Pancreas (tissue), 10 donors: ENCODE measurements around the gene PSG6. TPM values are rescaled to one million over a fixed set of nuclear protein-coding genes. Genes with fewer than 3 reads are reported as not detected.
A peak's percentile ranks its signal among the peaks of the same experiment; 100 is the strongest.
"Not testable (repeated sequence)": the region's sequence is repeated elsewhere in the genome, so short reads cannot be mapped to it uniquely, and the experiment has no call there.

Experiments
- ATAC-seq, 4 donors: fragments of 200-7000 bp; cut with Tn5 transposase; one replicate each; pipeline versions ENCODE4 v1.8.0 to v1.9.1; 2020; ENCODE audit warnings: mild to moderate bottlenecking in 4 of 4, moderate library complexity in 4 of 4
- DNase-seq, 6 donors: peaks; one replicate each; pipeline ENCODE4 v3.0.0-alpha.2; 2020
- FAIRE-seq: peaks from 2 replicates; lab custom pipeline; 2012; peaks lifted over from hg19 to GRCh38; lab: Jason Lieb, UNC
- H3K27ac ChIP-seq, 4 donors: fragments of 200-600 bp; sonication (generic); 1 replicate in 3 of 4; 2 replicates in 1 of 4; pipeline versions ENCODE4 v1.5.0 to v1.8.0; 2020
- H3K27me3 ChIP-seq, 4 donors: fragments of 200-600 bp; one replicate each; pipeline ENCODE4 v1.8.0; 2021
- H3K36me3 ChIP-seq, 3 donors: fragments of 200-600 bp; sonication (generic) in 1 of 3; one replicate each; pipeline versions ENCODE4 v1.5.0 to v1.8.0; 2020 to 2021
- H3K4me1 ChIP-seq, 3 donors: fragments of 200-600 bp; one replicate each; pipeline ENCODE4 v1.8.0; 2021
- H3K4me3 ChIP-seq, 4 donors: fragments of 200-600 bp; sonication (generic) in 2 of 4; one replicate each; pipeline versions ENCODE4 v1.5.0 to v1.8.0; 2020 to 2021
- H3K9me3 ChIP-seq, 4 donors: fragments of 200-600 bp; one replicate each; pipeline ENCODE4 v1.8.0; 2021
- CTCF ChIP-seq, 4 donors: fragments of 200-600 bp; sonication (generic) in 3 of 4; IDR thresholded peaks; one replicate each; pipeline versions ENCODE4 v1.5.0 to v1.8.0; 2021; ENCODE audit warnings: antibody characterized with exemption in 4 of 4
- WGBS, 2 donors: extraction: QIAGEN DNeasy Blood & Tissue Kit; methylation state at CpG; one replicate each; pipeline ENCODE4 v1.1.7; 2013; 5-methylcytosine and 5-hydroxymethylcytosine counted together
- intact Hi-C, 3 donors: fragments of 100-400 bp; cut with DNase I; formaldehyde crosslinking; loops; one replicate each; pipeline versions ENCODE4 v1.11.1 to v1.14.2; 2022
- polyA plus RNA-seq, 2 donors: library from polyadenylated mRNA; stranded (reverse); fragments of 200-250 nt; gene quantifications; one replicate each; pipeline ENCODE4 v1.2.3, GENCODE V29; 2013
- total RNA-seq, 6 donors: library from RNA; stranded (reverse); fragmentation: NEBNext Ultra II Directional in 4 of 6; extraction: Animal tissue kit (Norgen Biotek cat#: 25700) in 4 of 6; gene quantifications; one replicate each; pipeline versions ENCODE4 v1.2.1 to v1.2.4, GENCODE V29; 2021 to 2023
- donor health status: healthy with polysubstance abuse.
- donor health status: DM: no; HTN: no; CAD: no; lungs with moderate emphysema.
- donor health status: DM: no; HTN: no; CAD: no.
- donor health status: control.
- donor health status: control.
- donor health status: Bipolar disorder and iron deficiency.
- donor health status: DM: yes; HTN: yes; CAD: no.
- donor health status: DM: no; HTN: no; CAD: no.
- donor health status: DM: no; HTN: no; CAD: no.
- donor health status: DM: yes; HTN: yes; CAD: no.

Gene PSG6
- total and polyA plus RNA-seq, 8 donors = not detected

DNA sequence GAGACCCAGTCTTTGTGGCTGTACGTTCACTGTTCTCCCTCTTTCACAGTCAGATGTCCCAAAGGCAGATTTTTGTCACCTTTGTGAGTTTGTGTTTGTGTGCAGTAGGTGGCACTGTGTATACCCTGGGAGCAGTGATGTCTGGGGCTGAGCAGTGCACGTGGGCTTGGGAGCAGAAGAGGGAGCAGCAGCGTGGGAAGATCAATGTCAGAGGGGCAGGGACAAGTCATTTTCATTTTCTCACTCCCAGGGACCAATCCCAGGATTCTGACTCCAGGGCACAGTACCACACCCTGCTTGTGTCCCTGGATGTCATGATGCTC, 2.0 kb upstream of the PSG6 start:
- FAIRE-seq (no peak), DNase-seq (no peak), ATAC-seq (no peak)
- H3K9me3 ChIP-seq = no peaks in the 10 kb centered on the region
- TF ChIP-seq CTCF (IDR thresholded peaks at IDR 0.05) = no peak
- no peaks in the 10 kb centered on the region for H3K4me1 ChIP-seq
- no peaks in the 10 kb centered on the region for H3K36me3 ChIP-seq
- WGBS, 2 donors = 4 to 7% methylated on average over 3 of the region's 3 CpGs
- no peak overlapping the region for H3K4me3 ChIP-seq
- H3K27ac ChIP-seq = no peak overlapping the region
- H3K27me3 ChIP-seq = no peaks in the 10 kb centered on the region
- intact Hi-C loops = no loop called here

DNA sequence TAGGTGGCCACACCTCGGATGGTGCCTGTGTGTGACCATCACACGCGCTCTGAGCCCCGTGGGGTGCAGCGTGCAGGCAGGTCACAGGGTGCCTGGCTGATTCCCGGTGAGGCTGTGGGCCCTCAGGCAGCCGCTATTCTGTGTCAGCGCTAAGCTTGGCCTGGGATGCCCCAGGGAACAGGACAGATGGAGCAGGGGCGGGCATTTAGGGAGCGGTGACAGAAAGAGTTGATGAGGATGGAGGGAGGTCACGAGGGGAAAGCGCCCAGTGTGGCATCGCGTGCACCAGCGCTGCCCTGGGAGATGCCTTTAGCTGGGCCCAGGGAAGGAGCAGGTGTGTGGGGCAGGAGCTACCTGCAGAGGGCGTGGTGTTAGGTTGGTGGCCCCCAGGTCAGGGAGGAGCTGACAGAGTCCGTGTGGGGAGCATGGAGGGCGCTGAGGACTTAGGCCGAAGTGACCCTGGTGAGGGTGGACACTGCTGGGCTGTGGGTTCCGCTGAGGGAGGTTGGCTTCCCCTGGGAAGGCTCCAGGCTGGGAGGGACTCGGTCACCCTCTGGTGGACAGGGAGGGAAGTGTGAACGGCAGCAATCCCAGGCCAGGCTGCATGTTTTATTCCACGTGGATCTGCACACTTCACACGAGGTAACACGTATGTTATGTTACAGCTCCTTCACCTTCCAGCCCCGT, 1.5 kb upstream of the PSG6 start:
- peak in 2 of 4 donors; percentile 8 to 11 for TF ChIP-seq CTCF (IDR thresholded peaks at IDR 0.05)
- H3K4me1 ChIP-seq, H3K36me3 ChIP-seq, intact Hi-C loops, FAIRE-seq, H3K27me3 ChIP-seq, H3K4me3 ChIP-seq, DNase-seq, ATAC-seq, H3K27ac ChIP-seq, H3K9me3 ChIP-seq: not testable (repeated sequence)
- 55 to 68% methylated on average over 25 to 26 of the region's 26 CpGs for WGBS, 2 donors

DNA sequence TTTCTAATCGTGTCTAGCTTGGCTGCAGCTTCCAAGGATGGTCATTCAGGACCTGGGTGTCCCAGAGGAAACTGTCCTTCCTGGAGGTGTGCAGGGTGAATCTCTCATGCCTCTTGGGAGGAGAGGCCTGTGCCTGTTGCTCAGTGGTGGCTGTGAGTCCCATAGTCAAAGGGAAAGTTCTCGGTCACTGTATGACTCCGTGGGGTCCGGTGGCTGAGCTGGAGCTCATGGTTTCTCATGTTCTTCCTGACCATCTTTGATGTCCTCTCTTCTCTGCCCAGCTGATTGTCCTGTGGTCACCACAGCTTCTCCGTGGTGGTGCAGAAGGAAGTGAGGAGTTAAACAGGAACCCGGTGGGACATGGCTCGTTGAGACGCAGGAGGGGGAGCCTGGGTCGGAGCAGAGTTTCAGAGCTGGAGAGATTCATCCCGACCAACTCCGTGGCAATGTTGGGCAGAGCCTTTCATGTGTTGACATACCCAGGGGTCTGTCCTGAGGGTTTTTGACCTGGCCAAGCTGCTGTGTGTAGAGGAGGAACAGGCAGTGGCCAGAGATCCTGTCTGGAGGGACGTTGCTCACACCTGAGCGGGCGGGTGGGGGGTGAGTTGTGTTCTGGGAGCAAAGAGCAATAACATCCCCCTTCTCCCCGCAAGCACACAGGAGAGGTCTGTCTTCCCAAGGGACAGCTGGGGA, 829 bp upstream of the PSG6 start:
- ATAC-seq, H3K9me3 ChIP-seq, H3K4me3 ChIP-seq, intact Hi-C loops, FAIRE-seq, H3K27ac ChIP-seq, H3K36me3 ChIP-seq, DNase-seq, H3K27me3 ChIP-seq, H3K4me1 ChIP-seq: not testable (repeated sequence)
- WGBS, 2 donors = 53 to 82% methylated on average over 15 of the region's 15 CpGs

GRCh38 chr19:42916931-42917330, 763 bp downstream of the PSG6 start:
- DNase-seq, ATAC-seq, H3K4me3 ChIP-seq, H3K27me3 ChIP-seq, intact Hi-C loops, FAIRE-seq, H3K9me3 ChIP-seq, H3K36me3 ChIP-seq, H3K27ac ChIP-seq, H3K4me1 ChIP-seq: not testable (repeated sequence)
- WGBS, 2 donors = 51 to 81% methylated on average over 1 of the region's 1 CpG

DNA sequence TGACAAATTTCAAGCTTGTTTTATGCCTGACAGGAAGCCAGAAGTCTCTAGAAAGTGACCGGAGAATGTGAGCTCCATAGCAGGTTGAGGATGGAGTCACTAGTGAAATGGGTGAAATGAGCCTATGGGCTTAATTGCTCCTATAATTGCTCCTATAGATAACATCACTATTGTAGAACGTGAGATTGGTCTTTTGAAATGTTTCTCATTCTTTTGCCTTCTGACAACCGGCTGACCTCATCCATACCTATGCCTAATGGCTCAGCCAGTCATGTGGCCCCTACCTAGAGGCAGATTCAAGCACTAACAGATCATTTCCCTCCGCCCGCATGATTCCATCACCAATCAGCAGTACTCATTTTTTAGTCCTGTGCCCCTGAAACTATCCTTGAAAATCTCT, 4.2 kb downstream of the PSG6 start:
- H3K27me3 ChIP-seq, FAIRE-seq, ATAC-seq, H3K4me3 ChIP-seq, H3K27ac ChIP-seq, DNase-seq, H3K9me3 ChIP-seq, intact Hi-C loops, H3K4me1 ChIP-seq, H3K36me3 ChIP-seq: not testable (repeated sequence)
- WGBS, 2 donors = 68 to 71% methylated on average over 5 of the region's 5 CpGs

DNA sequence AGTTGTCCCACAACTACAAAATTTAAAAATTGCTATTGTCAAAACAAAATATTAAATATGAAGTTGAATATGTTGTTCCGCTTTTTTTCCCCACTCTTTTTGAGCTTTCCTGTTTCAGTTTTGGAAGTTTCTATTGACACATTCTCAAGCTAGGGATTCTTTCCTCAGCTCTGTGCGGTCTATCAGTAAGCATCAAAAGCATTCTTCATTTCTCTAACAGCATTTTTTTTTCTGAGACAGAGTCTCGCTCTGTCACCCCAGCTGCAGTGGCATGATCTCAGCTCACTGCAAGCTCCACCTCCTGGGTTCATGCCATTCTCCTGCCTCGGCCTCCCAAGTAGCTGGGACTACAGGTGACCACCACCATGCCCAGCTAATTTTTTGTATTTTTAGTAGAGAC, 4.8 kb downstream of the PSG6 start:
- FAIRE-seq, H3K9me3 ChIP-seq, H3K36me3 ChIP-seq, H3K4me1 ChIP-seq, H3K4me3 ChIP-seq, ATAC-seq, DNase-seq, H3K27me3 ChIP-seq, intact Hi-C loops, H3K27ac ChIP-seq: not testable (repeated sequence)
- 67 to 71% methylated on average over 4 of the region's 4 CpGs for WGBS, 2 donors

DNA sequence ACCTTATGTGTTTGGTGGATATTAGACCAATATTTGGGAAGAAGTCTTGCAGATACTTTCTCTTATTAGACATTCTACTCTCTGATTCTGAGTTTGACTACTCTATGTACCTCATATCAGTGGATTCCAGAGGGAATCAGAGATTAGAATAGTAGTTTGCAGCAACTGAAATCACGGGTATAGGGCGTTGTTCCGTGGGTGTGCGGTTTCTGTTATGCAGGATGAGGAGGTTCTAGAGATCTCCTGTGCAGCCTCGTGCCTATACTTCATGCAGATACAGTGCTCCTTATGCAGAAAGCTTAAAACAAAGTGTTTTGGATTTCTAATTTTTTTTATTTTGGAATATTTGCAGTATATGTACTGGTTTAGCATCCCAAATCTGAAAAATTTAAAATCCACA, 6.0 kb downstream of the PSG6 start:
- FAIRE-seq, H3K4me3 ChIP-seq, H3K4me1 ChIP-seq, H3K27ac ChIP-seq, H3K36me3 ChIP-seq, intact Hi-C loops, ATAC-seq, H3K27me3 ChIP-seq, H3K9me3 ChIP-seq, DNase-seq: not testable (repeated sequence)
- WGBS, 2 donors = 57 to 61% methylated on average over 5 of the region's 5 CpGs

- H3K36me3 ChIP-seq, H3K27ac ChIP-seq, H3K4me3 ChIP-seq, DNase-seq, ATAC-seq, H3K4me1 ChIP-seq, FAIRE-seq, H3K27me3 ChIP-seq, intact Hi-C loops, H3K9me3 ChIP-seq: not testable (repeated sequence)
- 41 to 45% methylated on average over 5 of the region's 5 CpGs for WGBS, 2 donors
Measured at GRCh38 chr19:42906162-42906561, 11.5 kb downstream of the PSG6 start.

DNA sequence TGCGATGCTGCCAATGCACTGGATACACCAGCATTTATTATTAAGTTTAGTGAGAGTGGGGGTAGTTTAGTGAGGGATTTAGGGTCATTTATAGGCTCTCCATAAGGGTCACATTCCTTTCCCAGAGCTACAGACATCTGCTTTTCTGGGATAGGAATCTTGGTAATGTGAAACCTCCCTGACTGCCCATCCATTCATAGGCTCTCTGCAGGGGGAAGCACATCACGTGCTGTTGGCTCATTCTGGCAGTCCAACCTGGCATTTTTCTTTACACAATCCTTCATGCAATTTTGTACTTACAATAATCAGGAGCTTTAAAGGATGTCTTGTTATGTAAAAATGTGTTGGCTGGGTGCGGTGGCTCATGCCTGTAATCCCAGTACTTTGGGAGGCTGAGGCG, 17.1 kb downstream of the PSG6 start:
- H3K36me3 ChIP-seq, ATAC-seq, intact Hi-C loops, H3K4me3 ChIP-seq, FAIRE-seq, H3K27ac ChIP-seq, H3K4me1 ChIP-seq, H3K27me3 ChIP-seq, DNase-seq, H3K9me3 ChIP-seq: not testable (repeated sequence)
- WGBS, 2 donors = 61 to 68% methylated on average over 4 of the region's 4 CpGs

DNA sequence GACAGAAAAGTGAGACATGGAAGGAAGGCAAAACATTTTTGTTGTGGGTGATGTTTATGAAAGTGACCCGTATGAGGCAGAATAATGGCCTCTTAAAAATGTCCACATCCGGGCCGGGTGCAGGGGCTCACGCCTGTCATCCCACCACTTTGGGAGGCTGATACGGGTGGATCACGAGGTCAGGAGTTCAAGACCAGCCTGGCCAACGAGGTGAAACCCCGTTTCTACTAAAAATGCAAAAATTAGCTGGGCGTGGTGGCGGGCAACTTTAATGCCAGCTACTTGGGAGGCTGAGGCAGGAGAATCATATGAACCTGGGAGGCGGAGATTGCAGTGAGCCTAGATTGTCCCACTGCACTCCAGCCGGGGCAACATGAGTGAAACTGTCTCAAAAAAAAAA, 18.0 kb downstream of the PSG6 start:
- H3K4me1 ChIP-seq, intact Hi-C loops, FAIRE-seq, H3K36me3 ChIP-seq, H3K4me3 ChIP-seq, H3K27ac ChIP-seq, DNase-seq, ATAC-seq, H3K27me3 ChIP-seq, H3K9me3 ChIP-seq: not testable (repeated sequence)
- WGBS, 2 donors = 52 to 68% methylated on average over 12 of the region's 12 CpGs
